HepG2 (cell line): Measurements from ENCODE around the gene CX3CR1. TPM values are rescaled to one million over a fixed set of nuclear protein-coding genes. Genes with fewer than 3 reads are reported as not detected.

ENCODE experiments used
- CBX2 ChIP-seq, 2 experiments: fragments of 200-600 bp in 1 of 2; sonication (generic); formaldehyde crosslinking in 1 of 2; IDR thresholded peaks; 2 replicates each; pipeline versions ENCODE4 v1.7.0 to v1.8.1; 2018 to 2022; ENCODE audit warnings: low read depth in 2 of 2, low read length in 1 of 2, mild to moderate bottlenecking in 1 of 2, missing genetic modification reagents in 1 of 2
- ESRRA ChIP-seq: sonication (generic); formaldehyde crosslinking; IDR thresholded peaks from 2 replicates; pipeline ENCODE4 v1.5.1; 2020; ENCODE audit warnings: mild to moderate bottlenecking, low read depth, missing genetic modification reagents
- GATA4 ChIP-seq: sonication (generic); IDR thresholded peaks from 2 replicates; pipeline ENCODE4 v1.6.1; 2016; ENCODE audit warnings: antibody characterized with exemption, low read depth, borderline replicate concordance
- KDM4B ChIP-seq: sonication (generic); formaldehyde crosslinking; IDR thresholded peaks from 2 replicates; pipeline ENCODE4 v1.4.0; 2020; ENCODE audit warnings: missing genetic modification reagents
- MYNN ChIP-seq: sonication (generic); formaldehyde crosslinking; IDR thresholded peaks from 2 replicates; pipeline ENCODE4 v1.4.0; 2020; ENCODE audit warnings: mild to moderate bottlenecking, low read depth, missing genetic modification reagents
- PAWR ChIP-seq: sonication (generic); formaldehyde crosslinking; IDR thresholded peaks from 2 replicates; pipeline ENCODE4 v1.4.0; 2020; ENCODE audit warnings: missing genetic modification reagents, mild to moderate bottlenecking, borderline replicate concordance
- PITX1 ChIP-seq: sonication (generic); formaldehyde crosslinking; IDR thresholded peaks from 2 replicates; pipeline ENCODE4 v1.5.1; 2020; ENCODE audit warnings: mild to moderate bottlenecking, missing genetic modification reagents
- TBX2 ChIP-seq: sonication (generic); formaldehyde crosslinking; IDR thresholded peaks from 2 replicates; pipeline ENCODE4 v1.5.0; 2020; ENCODE audit warnings: missing genetic modification reagents, mild to moderate bottlenecking, borderline replicate concordance
- U2AF1 ChIP-seq: fragments of 200-400 bp; formaldehyde crosslinking; optimal IDR thresholded peaks from 2 replicates; pipeline ENCODE3; 2017; ENCODE audit warnings: mild to moderate bottlenecking, low read depth, low read length
- ZBTB8A ChIP-seq: sonication (generic); formaldehyde crosslinking; IDR thresholded peaks from 2 replicates; pipeline ENCODE4 v1.4.0; 2020; ENCODE audit warnings: mild to moderate bottlenecking, low read depth, missing genetic modification reagents, borderline replicate concordance
- ZNF557 ChIP-seq: sonication (generic); formaldehyde crosslinking; IDR thresholded peaks from 2 replicates; pipeline ENCODE4 v1.4.0; 2020; ENCODE audit warnings: missing genetic modification reagents
- ZNF558 ChIP-seq: sonication (generic); formaldehyde crosslinking; IDR thresholded peaks from 2 replicates; pipeline ENCODE4 v1.9.0; 2022; ENCODE audit warnings: mild to moderate bottlenecking, missing genetic modification reagents, borderline replicate concordance
- ZNF563 ChIP-seq: sonication (generic); formaldehyde crosslinking; IDR thresholded peaks from 2 replicates; pipeline ENCODE4 v1.8.0; 2022; ENCODE audit warnings: mild to moderate bottlenecking, moderate library complexity, missing genetic modification reagents
- ZNF703 ChIP-seq: sonication (generic); formaldehyde crosslinking; IDR thresholded peaks from 2 replicates; pipeline ENCODE4 v1.5.1; 2020; ENCODE audit warnings: missing genetic modification reagents, mild to moderate bottlenecking, moderate library complexity, borderline replicate concordance
- ZNF777 ChIP-seq: sonication (generic); formaldehyde crosslinking; IDR thresholded peaks from 2 replicates; pipeline ENCODE4 v1.4.0; 2020; ENCODE audit warnings: missing genetic modification reagents
- ZSCAN30 ChIP-seq: sonication (generic); formaldehyde crosslinking; IDR thresholded peaks from 2 replicates; pipeline ENCODE4 v1.5.0; 2020; ENCODE audit warnings: mild to moderate bottlenecking, missing genetic modification reagents
- polyA plus RNA-seq, 8 experiments: library from polyadenylated mRNA; depleted of rRNA in 3 of 8; stranded (reverse) in 7 of 8; unstranded in 1 of 8; fragments of >200 nt; fragmentation: Illumina TruSeq in 4 of 8; extraction: Trizol in 4 of 8; gene quantifications; 2 replicates each; pipeline versions ENCODE4 v1.2.1 to v1.2.3, GENCODE V29; 2011 to 2016; ENCODE audit warnings: low read depth in 4 of 8, missing spikeins in 1 of 8, mixed read lengths in 1 of 8; ENCODE audit not compliant: insufficient read depth in 1 of 8
- total RNA-seq, 5 experiments: library from RNA; depleted of rRNA; stranded (reverse); fragments of >200 nt; fragmentation: Illumina TruSeq; extraction: Trizol; gene quantifications; 2 replicates each; pipeline ENCODE4 v1.2.3, GENCODE V29; 2016; ENCODE audit warnings: low read depth in 1 of 5
- TF ChIP-seq, protein P1 (sequence below): IDR thresholded peaks from 2 replicates; pipeline ENCODE4 v1.6.1; 2012; ENCODE audit warnings: low read depth, low read length, improper control_type of control experiment
- TF ChIP-seq, protein P2 (sequence below): sonication (generic); formaldehyde crosslinking; IDR thresholded peaks from 2 replicates; pipeline ENCODE4; 2020; ENCODE audit warnings: missing genetic modification reagents, mild to moderate bottlenecking, borderline replicate concordance
- TF ChIP-seq, protein P3 (sequence below): sonication (generic); formaldehyde crosslinking; IDR thresholded peaks from 2 replicates; pipeline ENCODE4 v1.5.1; 2020; ENCODE audit warnings: mild to moderate bottlenecking, moderate library complexity, missing genetic modification reagents
- TF ChIP-seq, protein P4 (sequence below): sonication (generic); formaldehyde crosslinking; IDR thresholded peaks from 2 replicates; pipeline ENCODE4 v1.4.0; 2020; ENCODE audit warnings: missing genetic modification reagents, borderline replicate concordance

The CX3CR1 gene
- total and polyA plus RNA-seq, 2 of the 13 experiments (the other 11 are each of a cell fraction or from before 2014, with no cell fraction given), result not detected

DNA sequence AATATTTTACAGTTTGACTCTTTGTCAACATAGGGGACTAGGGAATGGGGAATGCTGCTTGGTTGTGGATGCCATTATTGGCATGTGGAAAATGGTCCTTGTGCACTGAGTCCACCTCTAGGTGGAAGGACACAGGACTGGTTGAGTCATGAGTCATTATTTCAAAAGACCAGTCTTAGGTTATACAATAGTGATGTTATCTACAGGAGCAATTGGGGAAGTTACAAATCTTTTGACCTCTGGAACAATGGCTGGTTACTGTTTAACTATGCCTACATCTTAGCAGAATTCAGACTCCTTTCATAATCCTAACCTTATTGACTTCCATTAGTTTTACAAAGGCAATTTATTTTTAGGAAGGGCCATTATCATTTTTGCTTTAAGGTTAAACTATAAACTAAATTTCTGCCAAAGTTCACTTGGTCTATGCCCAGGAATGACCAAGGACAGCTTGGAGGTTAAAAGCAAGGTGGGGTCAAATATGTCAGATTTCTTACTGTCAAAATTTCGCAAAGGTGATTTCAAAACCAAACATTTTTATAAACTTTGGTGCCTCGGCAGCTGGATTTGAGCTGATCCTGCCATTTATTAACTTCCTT lies 37.8 kb upstream of the CX3CR1 start (continued):
- TF ChIP-seq, protein P1, sequence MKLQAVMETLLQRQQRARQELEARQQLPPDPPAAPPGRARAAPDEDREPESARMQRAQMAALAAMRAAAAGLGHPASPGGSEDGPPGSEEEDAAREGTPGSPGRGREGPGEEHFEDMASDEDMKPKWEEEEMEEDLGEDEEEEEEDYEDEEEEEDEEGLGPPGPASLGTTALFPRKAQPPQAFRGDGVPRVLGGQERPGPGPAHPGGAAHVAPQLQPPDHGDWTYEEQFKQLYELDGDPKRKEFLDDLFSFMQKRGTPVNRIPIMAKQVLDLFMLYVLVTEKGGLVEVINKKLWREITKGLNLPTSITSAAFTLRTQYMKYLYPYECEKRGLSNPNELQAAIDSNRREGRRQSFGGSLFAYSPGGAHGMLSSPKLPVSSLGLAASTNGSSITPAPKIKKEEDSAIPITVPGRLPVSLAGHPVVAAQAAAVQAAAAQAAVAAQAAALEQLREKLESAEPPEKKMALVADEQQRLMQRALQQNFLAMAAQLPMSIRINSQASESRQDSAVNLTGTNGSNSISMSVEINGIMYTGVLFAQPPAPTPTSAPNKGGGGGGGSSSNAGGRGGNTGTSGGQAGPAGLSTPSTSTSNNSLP, result peak; percentile 75
- TF ChIP-seq MYNN (CRISPR knock-in tag) (no peak), ESRRA (peak; percentile 93), U2AF1 (no peak), ZBTB8A (CRISPR knock-in tag) (no peak), CBX2 (IDR thresholded peaks at IDR 0.05; ENCODE audit: low read depth, low read length) (no peak), CBX2 (CRISPR knock-in tag; IDR thresholded peaks at IDR 0.05; ENCODE audit: low read depth) (no peak), PITX1 (CRISPR knock-in tag) (no peak; the same call in 1 of the 2 replicates), ZNF703 (no peak), TBX2 (CRISPR knock-in tag) (peak; percentile 58; the same call in 1 of the 2 replicates), ZSCAN30 (CRISPR knock-in tag) (no peak), ZNF563 (CRISPR knock-in tag) (no peak), ZNF558 (CRISPR knock-in tag) (no peak), ZNF777 (no peak), KDM4B (CRISPR knock-in tag) (peak; percentile 69; the same call in 1 of the 2 replicates), GATA4 (peak; percentile 73; the same call in 1 of the 2 replicates), ZNF557 (no peak), PAWR (CRISPR knock-in tag) (no peak)
- TF ChIP-seq, protein P2, sequence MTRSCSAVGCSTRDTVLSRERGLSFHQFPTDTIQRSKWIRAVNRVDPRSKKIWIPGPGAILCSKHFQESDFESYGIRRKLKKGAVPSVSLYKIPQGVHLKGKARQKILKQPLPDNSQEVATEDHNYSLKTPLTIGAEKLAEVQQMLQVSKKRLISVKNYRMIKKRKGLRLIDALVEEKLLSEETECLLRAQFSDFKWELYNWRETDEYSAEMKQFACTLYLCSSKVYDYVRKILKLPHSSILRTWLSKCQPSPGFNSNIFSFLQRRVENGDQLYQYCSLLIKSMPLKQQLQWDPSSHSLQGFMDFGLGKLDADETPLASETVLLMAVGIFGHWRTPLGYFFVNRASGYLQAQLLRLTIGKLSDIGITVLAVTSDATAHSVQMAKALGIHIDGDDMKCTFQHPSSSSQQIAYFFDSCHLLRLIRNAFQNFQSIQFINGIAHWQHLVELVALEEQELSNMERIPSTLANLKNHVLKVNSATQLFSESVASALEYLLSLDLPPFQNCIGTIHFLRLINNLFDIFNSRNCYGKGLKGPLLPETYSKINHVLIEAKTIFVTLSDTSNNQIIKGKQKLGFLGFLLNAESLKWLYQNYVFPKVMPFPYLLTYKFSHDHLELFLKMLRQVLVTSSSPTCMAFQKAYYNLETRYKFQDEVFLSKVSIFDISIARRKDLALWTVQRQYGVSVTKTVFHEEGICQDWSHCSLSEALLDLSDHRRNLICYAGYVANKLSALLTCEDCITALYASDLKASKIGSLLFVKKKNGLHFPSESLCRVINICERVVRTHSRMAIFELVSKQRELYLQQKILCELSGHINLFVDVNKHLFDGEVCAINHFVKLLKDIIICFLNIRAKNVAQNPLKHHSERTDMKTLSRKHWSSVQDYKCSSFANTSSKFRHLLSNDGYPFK (CRISPR knock-in tag), result no peak
- TF ChIP-seq, protein P3, sequence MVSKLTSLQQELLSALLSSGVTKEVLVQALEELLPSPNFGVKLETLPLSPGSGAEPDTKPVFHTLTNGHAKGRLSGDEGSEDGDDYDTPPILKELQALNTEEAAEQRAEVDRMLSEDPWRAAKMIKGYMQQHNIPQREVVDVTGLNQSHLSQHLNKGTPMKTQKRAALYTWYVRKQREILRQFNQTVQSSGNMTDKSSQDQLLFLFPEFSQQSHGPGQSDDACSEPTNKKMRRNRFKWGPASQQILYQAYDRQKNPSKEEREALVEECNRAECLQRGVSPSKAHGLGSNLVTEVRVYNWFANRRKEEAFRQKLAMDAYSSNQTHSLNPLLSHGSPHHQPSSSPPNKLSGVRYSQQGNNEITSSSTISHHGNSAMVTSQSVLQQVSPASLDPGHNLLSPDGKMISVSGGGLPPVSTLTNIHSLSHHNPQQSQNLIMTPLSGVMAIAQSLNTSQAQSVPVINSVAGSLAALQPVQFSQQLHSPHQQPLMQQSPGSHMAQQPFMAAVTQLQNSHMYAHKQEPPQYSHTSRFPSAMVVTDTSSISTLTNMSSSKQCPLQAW (CRISPR knock-in tag), result peak; percentile 98
- TF ChIP-seq, protein P4, sequence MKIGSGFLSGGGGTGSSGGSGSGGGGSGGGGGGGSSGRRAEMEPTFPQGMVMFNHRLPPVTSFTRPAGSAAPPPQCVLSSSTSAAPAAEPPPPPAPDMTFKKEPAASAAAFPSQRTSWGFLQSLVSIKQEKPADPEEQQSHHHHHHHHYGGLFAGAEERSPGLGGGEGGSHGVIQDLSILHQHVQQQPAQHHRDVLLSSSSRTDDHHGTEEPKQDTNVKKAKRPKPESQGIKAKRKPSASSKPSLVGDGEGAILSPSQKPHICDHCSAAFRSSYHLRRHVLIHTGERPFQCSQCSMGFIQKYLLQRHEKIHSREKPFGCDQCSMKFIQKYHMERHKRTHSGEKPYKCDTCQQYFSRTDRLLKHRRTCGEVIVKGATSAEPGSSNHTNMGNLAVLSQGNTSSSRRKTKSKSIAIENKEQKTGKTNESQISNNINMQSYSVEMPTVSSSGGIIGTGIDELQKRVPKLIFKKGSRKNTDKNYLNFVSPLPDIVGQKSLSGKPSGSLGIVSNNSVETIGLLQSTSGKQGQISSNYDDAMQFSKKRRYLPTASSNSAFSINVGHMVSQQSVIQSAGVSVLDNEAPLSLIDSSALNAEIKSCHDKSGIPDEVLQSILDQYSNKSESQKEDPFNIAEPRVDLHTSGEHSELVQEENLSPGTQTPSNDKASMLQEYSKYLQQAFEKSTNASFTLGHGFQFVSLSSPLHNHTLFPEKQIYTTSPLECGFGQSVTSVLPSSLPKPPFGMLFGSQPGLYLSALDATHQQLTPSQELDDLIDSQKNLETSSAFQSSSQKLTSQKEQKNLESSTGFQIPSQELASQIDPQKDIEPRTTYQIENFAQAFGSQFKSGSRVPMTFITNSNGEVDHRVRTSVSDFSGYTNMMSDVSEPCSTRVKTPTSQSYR (CRISPR knock-in tag), result peak; percentile 63; the same call in 1 of the 2 replicates
